ENCODE data around the gene AFAP1. TPM values are rescaled to one million over a fixed set of nuclear protein-coding genes. Genes with fewer than 3 reads are reported as not detected.
A peak's percentile ranks its signal among the peaks of the same experiment; 100 is the strongest.

Gene AFAP1
- total and polyA plus RNA-seq, 8 donors = 3.2 to 15.9 (median 6.3) TPM

DNA sequence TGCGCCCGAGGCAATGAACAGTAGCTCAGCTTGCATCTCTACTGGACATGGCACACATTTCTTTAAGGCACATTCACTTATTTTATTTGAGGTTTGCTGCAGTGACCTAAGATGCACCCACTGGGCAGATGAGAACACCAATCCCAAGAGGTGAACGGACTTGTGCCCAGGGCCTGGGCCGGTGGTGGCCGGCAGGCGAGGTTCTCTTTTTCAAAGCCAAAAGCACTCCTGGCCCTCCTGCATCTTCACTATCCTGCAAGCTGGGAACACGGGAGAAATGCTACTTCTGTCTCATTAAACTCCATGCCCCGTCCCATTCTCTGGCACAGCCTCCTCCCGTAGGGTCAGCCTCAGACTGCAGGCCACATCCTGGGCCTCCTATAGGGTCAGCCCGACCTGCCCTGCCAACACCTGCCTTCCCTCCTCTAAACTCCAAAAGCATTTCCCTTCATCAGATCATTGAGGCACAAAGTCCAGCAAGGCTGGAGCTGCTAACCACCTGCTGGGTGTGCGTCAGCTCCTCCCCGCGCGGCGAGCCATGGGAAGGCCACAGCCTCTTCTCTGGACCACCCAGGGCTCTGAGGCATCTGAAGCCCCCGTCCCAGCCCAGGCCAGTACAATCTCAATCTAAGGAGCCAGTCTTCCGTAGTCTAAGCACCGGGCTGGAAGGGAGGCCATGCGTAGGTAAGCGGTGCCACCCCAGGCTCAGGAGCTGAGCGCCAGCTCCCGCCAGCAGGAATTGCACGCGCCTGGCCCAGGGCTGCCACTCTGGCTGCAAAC is 166.1 kb downstream of the AFAP1 start:
- peaks cover 0 to 18% (median 3%) of the 10 kb centered on the region in 3 donors for H3K36me3 ChIP-seq
- no peaks in the 10 kb centered on the region for H3K27me3 ChIP-seq
- TF ChIP-seq, protein P1, sequence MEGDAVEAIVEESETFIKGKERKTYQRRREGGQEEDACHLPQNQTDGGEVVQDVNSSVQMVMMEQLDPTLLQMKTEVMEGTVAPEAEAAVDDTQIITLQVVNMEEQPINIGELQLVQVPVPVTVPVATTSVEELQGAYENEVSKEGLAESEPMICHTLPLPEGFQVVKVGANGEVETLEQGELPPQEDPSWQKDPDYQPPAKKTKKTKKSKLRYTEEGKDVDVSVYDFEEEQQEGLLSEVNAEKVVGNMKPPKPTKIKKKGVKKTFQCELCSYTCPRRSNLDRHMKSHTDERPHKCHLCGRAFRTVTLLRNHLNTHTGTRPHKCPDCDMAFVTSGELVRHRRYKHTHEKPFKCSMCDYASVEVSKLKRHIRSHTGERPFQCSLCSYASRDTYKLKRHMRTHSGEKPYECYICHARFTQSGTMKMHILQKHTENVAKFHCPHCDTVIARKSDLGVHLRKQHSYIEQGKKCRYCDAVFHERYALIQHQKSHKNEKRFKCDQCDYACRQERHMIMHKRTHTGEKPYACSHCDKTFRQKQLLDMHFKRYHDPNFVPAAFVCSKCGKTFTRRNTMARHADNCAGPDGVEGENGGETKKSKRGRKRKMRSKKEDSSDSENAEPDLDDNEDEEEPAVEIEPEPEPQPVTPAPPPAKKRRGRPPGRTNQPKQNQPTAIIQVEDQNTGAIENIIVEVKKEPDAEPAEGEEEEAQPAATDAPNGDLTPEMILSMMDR (IDR thresholded peaks at IDR 0.05) = no peak
- no peak overlapping the region for H3K27ac ChIP-seq
- FAIRE-seq = no peak
- no peak overlapping the region for H3K4me3 ChIP-seq
- intact Hi-C loops (cut with DNase I) = no loop called here
- no peaks in the 10 kb centered on the region for H3K4me1 ChIP-seq
- no peak for ATAC-seq
- WGBS, 2 donors = 90 to 94% methylated on average over 24 of the region's 24 CpGs
- DNase-seq = no peak
- no peaks in the 10 kb centered on the region for H3K9me3 ChIP-seq

DNA sequence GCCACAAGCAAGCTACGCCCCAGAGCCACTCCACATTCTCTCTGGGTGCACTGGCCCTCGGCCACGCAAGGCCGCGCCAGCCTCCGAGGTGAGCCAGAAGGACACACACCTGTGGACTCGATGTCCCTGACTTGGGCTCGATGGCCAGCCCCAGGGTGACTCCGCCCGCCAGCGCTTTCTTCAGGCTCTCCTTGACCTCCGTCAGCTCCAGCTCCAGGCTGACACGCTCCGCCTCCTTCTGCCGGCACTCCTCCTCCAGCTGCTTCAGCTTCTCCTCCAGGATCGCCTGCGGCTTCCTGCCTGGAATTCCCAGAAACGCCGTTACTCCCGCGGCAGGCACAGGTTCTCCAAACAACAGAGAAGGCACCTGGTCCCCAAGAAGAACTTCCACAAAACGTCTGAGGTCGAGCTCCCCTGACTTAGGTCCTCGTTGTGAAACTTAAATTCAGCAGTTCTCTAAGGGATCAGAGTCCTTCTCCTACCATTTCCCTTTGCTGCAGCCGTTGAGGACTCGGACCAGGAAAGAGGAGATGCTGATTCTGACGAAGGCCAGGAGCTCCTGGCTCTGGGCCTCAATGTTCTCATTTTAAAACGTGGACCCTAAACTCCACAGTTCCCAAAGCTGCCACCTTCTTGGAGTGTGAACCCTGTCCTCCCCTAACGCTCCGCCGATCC is 166.8 kb downstream of the AFAP1 start:
- intact Hi-C loops (cut with DNase I) = no loop called here
- no peak overlapping the region for H3K27ac ChIP-seq
- DNase-seq = no peak
- TF ChIP-seq, protein P1 (IDR thresholded peaks at IDR 0.05) = no peak
- WGBS, 2 donors = 75 to 79% methylated on average over 31 of the region's 31 CpGs
- H3K9me3 ChIP-seq = no peaks in the 10 kb centered on the region
- FAIRE-seq = no peak
- H3K36me3 ChIP-seq = peaks cover 0 to 22% (median 0%) of the 10 kb centered on the region in 3 donors
- H3K4me1 ChIP-seq = no peaks in the 10 kb centered on the region
- ATAC-seq = peak in 3 of 4 donors; percentile 30 to 72 (median 43)
- H3K27me3 ChIP-seq = no peaks in the 10 kb centered on the region
- H3K4me3 ChIP-seq = no peak overlapping the region

DNA sequence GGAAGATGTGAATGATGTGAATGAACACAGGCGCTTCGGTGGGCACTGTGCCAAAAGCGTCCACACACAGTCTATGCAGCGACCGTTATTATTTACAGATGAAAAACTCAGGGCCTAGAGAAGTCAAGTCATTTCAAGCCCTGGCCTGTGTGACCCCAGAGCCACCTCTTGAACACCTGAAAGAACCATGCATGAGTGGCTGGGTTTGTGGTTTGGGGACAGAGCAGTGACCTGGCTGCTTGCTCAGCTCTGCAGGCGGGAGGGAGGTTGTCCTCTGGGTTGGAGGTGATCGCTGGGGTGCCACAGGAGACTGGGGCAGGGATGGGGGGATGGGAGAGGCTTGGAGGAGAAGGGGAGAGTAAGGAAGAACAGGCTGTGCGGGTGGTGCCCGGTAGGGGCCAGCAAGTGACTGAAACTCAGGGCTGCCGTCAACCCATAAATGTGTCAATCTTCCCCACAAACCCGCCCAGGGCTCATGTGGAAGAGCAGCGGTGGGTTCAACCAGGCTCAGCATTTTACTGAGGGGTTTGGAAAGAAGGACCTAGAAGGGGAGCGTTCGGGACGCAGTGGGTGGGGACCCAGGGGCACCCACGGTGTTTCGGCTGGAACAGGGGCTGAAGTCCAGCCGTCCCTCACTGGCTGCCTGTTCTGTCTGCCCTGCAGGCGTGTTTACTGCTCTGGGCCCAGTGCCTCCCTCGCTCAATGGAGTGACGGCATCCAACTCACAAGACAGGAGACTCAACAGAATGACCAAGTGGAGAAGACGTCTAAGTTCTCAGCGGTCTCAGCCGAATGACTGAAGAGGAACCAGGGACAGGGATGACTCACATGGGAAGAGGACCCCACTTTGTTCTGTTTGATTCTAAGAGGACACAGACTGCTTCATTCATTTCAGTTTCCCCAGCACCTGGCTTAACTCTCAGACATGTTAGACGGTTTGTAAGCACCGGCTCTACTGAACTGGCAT is 167.8 kb downstream of the AFAP1 start:
- TF ChIP-seq, protein P1 (IDR thresholded peaks at IDR 0.05) = no peak
- Histone ChIP-seq H3K27ac (no peak overlapping the region), H3K4me1 (no peaks in the 10 kb centered on the region), H3K4me3 (no peak overlapping the region), H3K9me3 (no peaks in the 10 kb centered on the region), H3K36me3 (peaks cover 0 to 14% (median 0%) of the 10 kb centered on the region in 3 donors), H3K27me3 (no peaks in the 10 kb centered on the region)
- intact Hi-C loops (cut with DNase I) = no loop called here
- 77 to 80% methylated on average over 26 of the region's 26 CpGs for WGBS, 2 donors
- ATAC-seq (no peak), DNase-seq (no peak), FAIRE-seq (no peak)

DNA sequence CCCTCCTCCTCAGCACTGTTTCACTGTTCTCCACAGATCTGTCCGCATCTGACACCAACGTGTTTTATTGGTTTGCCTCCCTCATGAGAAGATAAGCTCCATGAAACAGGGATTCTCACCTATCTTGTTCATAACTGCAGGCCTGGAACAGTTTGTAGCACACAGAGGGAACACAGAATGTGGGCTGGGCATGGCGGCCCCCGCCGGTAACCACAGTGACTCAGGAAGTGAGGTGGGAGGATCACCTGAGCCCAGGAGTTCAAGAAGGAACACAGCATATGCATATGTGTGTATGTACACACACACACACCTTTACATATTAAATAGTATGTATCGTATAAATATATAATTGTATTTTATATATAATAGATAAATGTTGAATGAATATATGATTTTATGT is 168.6 kb downstream of the AFAP1 start:
- WGBS, 2 donors = 86 to 87% methylated on average over 6 of the region's 6 CpGs
- Histone ChIP-seq H3K36me3 (peaks cover 0 to 12% (median 0%) of the 10 kb centered on the region in 3 donors), H3K27ac (no peak overlapping the region), H3K4me1 (no peaks in the 10 kb centered on the region), H3K27me3 (no peaks in the 10 kb centered on the region), H3K4me3 (no peak overlapping the region), H3K9me3 (no peaks in the 10 kb centered on the region)
- TF ChIP-seq, protein P1 (IDR thresholded peaks at IDR 0.05) = no peak
- no peak for FAIRE-seq
- DNase-seq = no peak
- intact Hi-C loops (cut with DNase I) = no loop called here
- no peak for ATAC-seq
